NCI-H2227 (cell line): ENCODE data around the gene DCTN4.
"Not testable (repeated sequence)": the region's sequence is repeated elsewhere in the genome, so short reads cannot be mapped to it uniquely, and the experiment has no call there.

Source experiments
- DNase-seq: peaks from one replicate; lab custom pipeline; 2025; ENCODE audit not compliant: unreplicated experiment; lab: John Stamatoyannopoulos, UW

The DCTN4 gene

GRCh38 chr5:150742455-150743141 is 16.2 kb downstream of the DCTN4 start:
- DNase-seq = not testable (repeated sequence)

- DNase-seq = no peak
Observed at GRCh38 chr5:150740992-150741391, 17.8 kb downstream of the DCTN4 start.

GRCh38 chr5:150738862-150739261 is 20.0 kb downstream of the DCTN4 start:
- no peak for DNase-seq

- DNase-seq = no peak
Observed at GRCh38 chr5:150734579-150735384, 24.0 kb downstream of the DCTN4 start.

GRCh38 chr5:150731669-150732242 is 27.1 kb downstream of the DCTN4 start:
- no peak for DNase-seq

GRCh38 chr5:150729859-150730258 is 29.0 kb downstream of the DCTN4 start:
- DNase-seq = no peak

GRCh38 chr5:150723845-150724244 is 35.0 kb downstream of the DCTN4 start:
- DNase-seq = no peak

- no peak for DNase-seq
Observed at GRCh38 chr5:150710165-150710564, 48.7 kb downstream of the DCTN4 start.

GRCh38 chr5:150706776-150707390 is 51.9 kb downstream of the DCTN4 start:
- no peak for DNase-seq

GRCh38 chr5:150703762-150704161 is 55.1 kb downstream of the DCTN4 start:
- DNase-seq = no peak

GRCh38 chr5:150700594-150701377 is 58.0 kb downstream of the DCTN4 start, which contains the start of gene RBM22:
RBM22 (minus strand) TSS chr5:150701062; CDS start chr5:150700985, 77 bp downstream.
- peak; percentile 91 for DNase-seq

- DNase-seq = no peak
Observed at GRCh38 chr5:150700246-150700593, 58.6 kb downstream of the DCTN4 start.

- no peak for DNase-seq
Observed at GRCh38 chr5:150694612-150695011, 64.2 kb downstream of the DCTN4 start.

GRCh38 chr5:150692276-150692675 is 66.5 kb downstream of the DCTN4 start:
- no peak for DNase-seq

- no peak for DNase-seq
Observed at GRCh38 chr5:150690760-150691159, 68.1 kb downstream of the DCTN4 start.

- no peak for DNase-seq
Observed at GRCh38 chr5:150689120-150689519, 69.7 kb downstream of the DCTN4 start.

- DNase-seq = no peak
Observed at GRCh38 chr5:150676578-150676977, 82.2 kb downstream of the DCTN4 start.

- no peak for DNase-seq
Observed at GRCh38 chr5:150675069-150675468, 83.7 kb downstream of the DCTN4 start.

GRCh38 chr5:150674341-150674821 is 84.4 kb downstream of the DCTN4 start:
- DNase-seq = no peak

- DNase-seq = no peak
Observed at GRCh38 chr5:150672884-150673275, 85.9 kb downstream of the DCTN4 start.
